Measurements from ENCODE around the gene FOLR2.
"Not testable (repeated sequence)": the region's sequence is repeated elsewhere in the genome, so short reads cannot be mapped to it uniquely, and the experiment has no call there.

Gene FOLR2

DNA sequence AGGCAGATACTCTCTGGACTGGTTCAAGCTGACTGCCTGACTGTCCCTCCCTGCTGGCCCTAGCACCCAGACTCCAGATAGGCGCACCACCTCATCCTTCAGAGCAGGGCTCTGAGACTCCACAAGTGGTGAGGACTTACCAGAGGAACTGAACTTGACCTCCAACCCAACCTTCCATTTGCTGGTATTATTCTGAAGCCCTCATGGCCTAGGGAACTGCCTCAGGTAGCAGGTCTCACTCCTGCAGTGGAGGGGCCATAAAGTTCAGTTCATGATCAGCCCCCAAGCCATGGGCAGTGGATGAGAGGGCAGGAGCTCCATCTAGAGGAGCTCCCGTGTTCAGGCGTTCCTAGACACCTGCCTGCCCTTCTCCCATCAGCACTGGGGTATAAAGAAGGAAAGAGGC is 35.0 kb upstream of the FOLR2 start:
- H3K4me3 ChIP-seq (ENCODE audit: low read depth, low read length); H3K27me3 ChIP-seq (ENCODE audit: insufficient read depth, low read length); H2AFZ ChIP-seq (ENCODE audit: low read length, unreplicated experiment); H3K36me3 ChIP-seq (ENCODE audit: insufficient read depth, low read length); H3K4me1 ChIP-seq (ENCODE audit: control insufficient read depth, insufficient read depth, low read length, unreplicated experiment); H3K79me2 ChIP-seq (ENCODE audit: control insufficient read depth, insufficient read depth, low read length, unreplicated experiment); H3K27ac ChIP-seq (ENCODE audit: low read depth, low read length): not testable (repeated sequence)

DNA sequence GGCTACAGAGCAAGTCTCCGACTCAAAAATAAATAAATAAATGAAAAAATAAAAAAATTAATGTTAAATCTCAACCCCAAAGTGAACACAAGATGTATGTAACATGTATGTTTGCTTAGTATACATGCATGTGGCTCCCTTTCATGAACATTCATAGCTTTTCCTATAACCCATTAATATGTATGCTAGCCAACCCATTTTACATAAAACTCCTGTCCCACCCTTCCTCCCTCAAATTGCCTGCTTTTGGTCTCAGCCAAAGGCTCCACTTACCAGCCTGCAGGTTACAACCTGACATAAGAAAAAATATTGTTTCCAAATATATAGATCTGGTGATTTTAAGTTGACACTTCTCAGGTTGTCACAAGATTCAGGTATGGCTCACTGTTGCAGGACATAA is 28.3 kb upstream of the FOLR2 start:
- no peaks in the 10 kb centered on the region for H3K4me1 ChIP-seq (ENCODE audit: control insufficient read depth, insufficient read depth, low read length, unreplicated experiment)
- no peak overlapping the region for H3K27ac ChIP-seq (ENCODE audit: low read depth, low read length)
- H3K79me2 ChIP-seq (ENCODE audit: control insufficient read depth, insufficient read depth, low read length, unreplicated experiment): no peaks in the 10 kb centered on the region
- no peak overlapping the region for H2AFZ ChIP-seq (ENCODE audit: low read length, unreplicated experiment)
- H3K27me3 ChIP-seq (ENCODE audit: insufficient read depth, low read length): no peaks in the 10 kb centered on the region
- H3K36me3 ChIP-seq (ENCODE audit: insufficient read depth, low read length): no peaks in the 10 kb centered on the region
- H3K4me3 ChIP-seq (ENCODE audit: low read depth, low read length): no peak overlapping the region

DNA sequence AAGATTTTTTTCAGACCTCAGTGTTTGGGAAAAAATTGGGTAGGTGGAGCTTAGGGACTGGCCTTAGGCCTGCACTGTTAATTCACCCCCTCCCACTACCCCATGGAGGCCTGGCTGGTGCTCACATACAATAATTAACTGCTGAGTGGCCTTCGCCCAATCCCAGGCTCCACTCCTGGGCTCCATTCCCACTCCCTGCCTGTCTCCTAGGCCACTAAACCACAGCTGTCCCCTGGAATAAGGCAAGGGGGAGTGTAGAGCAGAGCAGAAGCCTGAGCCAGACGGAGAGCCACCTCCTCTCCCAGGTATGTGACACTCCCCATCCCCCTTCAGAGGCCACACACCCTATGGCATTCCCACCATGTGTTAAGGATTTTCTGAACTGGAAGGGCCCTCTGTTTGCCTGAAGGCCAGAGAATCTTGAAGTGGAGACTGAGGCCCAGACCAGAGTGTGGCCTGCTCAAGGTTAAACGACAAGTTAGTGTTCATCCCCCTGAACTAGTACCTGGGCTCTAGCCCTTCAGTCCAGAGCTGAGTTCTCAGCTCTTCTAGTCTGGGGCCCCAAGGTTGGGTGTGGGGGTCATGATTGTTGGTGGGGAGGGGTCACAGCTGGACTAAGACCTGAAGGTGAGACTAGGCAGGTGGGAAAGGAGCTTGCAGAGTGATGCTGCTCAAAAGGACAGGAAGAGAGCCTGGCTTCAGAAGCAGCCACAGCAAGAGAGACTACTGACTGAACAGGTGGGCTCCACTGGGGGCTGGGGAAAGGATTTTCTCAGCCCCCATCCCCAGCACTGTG is 26.9 kb upstream of the FOLR2 start:
- H3K27me3 ChIP-seq (ENCODE audit: insufficient read depth, low read length): no peaks in the 10 kb centered on the region
- H3K4me3 ChIP-seq (ENCODE audit: low read depth, low read length): no peak overlapping the region

DNA sequence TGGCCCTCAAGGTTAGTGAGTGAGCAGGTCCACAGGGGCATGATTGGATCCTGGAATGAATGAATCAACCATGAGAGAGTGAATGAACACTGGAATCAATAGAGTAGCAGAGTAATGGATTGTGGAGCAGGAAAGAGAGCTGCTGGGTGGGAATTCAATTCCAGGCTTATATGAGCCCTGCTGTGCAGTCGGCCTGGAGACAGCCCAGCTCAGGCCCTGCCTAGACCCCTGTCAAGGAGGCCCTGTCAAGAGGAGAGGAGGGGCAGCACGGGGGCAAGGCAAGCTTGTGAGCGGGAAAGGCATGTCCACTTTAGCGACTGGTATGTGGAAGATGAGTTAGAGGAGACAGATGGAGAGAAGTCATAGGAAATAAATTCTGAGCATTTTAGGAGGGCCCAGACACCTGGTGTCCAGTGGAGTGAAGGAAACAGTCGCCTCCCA is 25.9 kb upstream of the FOLR2 start:
- H3K4me3 ChIP-seq (ENCODE audit: low read depth, low read length): no peak overlapping the region
- H3K4me1 ChIP-seq (ENCODE audit: control insufficient read depth, insufficient read depth, low read length, unreplicated experiment): no peaks in the 10 kb centered on the region
- H3K79me2 ChIP-seq (ENCODE audit: control insufficient read depth, insufficient read depth, low read length, unreplicated experiment): no peaks in the 10 kb centered on the region
- no peaks in the 10 kb centered on the region for H3K36me3 ChIP-seq (ENCODE audit: insufficient read depth, low read length)
- no peak overlapping the region for H2AFZ ChIP-seq (ENCODE audit: low read length, unreplicated experiment)
- no peaks in the 10 kb centered on the region for H3K27me3 ChIP-seq (ENCODE audit: insufficient read depth, low read length)
- no peak overlapping the region for H3K27ac ChIP-seq (ENCODE audit: low read depth, low read length)

More for the DNA sequence above, 26.9 kb upstream of the FOLR2 start:
- H3K79me2 ChIP-seq (ENCODE audit: control insufficient read depth, insufficient read depth, low read length, unreplicated experiment): no peaks in the 10 kb centered on the region
- no peaks in the 10 kb centered on the region for H3K36me3 ChIP-seq (ENCODE audit: insufficient read depth, low read length)
- H3K27ac ChIP-seq (ENCODE audit: low read depth, low read length): no peak overlapping the region
- H3K4me1 ChIP-seq (ENCODE audit: control insufficient read depth, insufficient read depth, low read length, unreplicated experiment): no peaks in the 10 kb centered on the region
- H2AFZ ChIP-seq (ENCODE audit: low read length, unreplicated experiment): no peak overlapping the region

DNA sequence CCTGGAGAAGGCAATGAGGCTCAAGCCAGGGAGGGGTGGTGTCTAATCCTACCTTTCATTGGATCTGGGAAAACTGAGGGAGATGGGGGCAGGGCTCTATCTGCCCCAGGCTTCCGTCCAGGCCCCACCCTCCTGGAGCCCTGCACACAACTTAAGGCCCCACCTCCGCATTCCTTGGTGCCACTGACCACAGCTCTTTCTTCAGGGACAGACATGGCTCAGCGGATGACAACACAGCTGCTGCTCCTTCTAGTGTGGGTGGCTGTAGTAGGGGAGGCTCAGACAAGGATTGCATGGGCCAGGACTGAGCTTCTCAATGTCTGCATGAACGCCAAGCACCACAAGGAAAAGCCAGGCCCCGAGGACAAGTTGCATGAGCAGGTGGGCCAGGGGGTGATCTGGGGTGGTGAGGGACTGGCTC is 24.6 kb upstream of the FOLR2 start, which contains the start of gene FOLR1:
TSS of gene FOLR1 (plus strand) at position 180 of the 421 bp plus-strand sequence. CDS start at position 214, 34 bp downstream.
- Histone ChIP-seq H3K27ac (ENCODE audit: low read depth, low read length) (no peak within 1 kb of the TSS), H3K27me3 (ENCODE audit: insufficient read depth, low read length) (no peaks in the 10 kb centered on the region), H3K79me2 (ENCODE audit: control insufficient read depth, insufficient read depth, low read length, unreplicated experiment) (no peaks in the 10 kb centered on the region), H2AFZ (ENCODE audit: low read length, unreplicated experiment) (no peak within 1 kb of the TSS), H3K4me1 (ENCODE audit: control insufficient read depth, insufficient read depth, low read length, unreplicated experiment) (no peaks in the 10 kb centered on the region), H3K4me3 (ENCODE audit: low read depth, low read length) (no peak within 1 kb of the TSS), H3K36me3 (ENCODE audit: insufficient read depth, low read length) (no peaks in the 10 kb centered on the region)

DNA sequence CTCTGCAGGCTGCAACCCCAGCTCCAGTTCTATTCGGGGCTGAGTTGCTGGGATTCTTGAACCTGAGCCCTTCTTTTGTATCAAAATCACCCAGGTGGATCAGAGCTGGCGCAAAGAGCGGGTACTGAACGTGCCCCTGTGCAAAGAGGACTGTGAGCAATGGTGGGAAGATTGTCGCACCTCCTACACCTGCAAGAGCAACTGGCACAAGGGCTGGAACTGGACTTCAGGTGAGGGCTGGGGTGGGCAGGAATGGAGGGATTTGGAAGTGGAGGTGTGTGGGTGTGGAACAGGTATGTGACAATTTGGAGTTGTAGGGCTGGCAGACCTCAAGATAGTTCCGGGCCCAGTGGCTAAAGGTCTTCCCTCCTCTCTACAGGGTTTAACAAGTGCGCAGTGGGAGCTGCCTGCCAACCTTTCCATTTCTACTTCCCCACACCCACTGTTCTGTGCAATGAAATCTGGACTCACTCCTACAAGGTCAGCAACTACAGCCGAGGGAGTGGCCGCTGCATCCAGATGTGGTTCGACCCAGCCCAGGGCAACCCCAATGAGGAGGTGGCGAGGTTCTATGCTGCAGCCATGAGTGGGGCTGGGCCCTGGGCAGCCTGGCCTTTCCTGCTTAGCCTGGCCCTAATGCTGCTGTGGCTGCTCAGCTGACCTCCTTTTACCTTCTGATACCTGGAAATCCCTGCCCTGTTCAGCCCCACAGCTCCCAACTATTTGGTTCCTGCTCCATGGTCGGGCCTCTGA is 20.9 kb upstream of the FOLR2 start:
- H3K4me1 ChIP-seq (ENCODE audit: control insufficient read depth, insufficient read depth, low read length, unreplicated experiment): no peaks in the 10 kb centered on the region
- H3K27ac ChIP-seq (ENCODE audit: low read depth, low read length): no peak overlapping the region
- H2AFZ ChIP-seq (ENCODE audit: low read length, unreplicated experiment): no peak overlapping the region
- no peaks in the 10 kb centered on the region for H3K79me2 ChIP-seq (ENCODE audit: control insufficient read depth, insufficient read depth, low read length, unreplicated experiment)
- H3K36me3 ChIP-seq (ENCODE audit: insufficient read depth, low read length): no peaks in the 10 kb centered on the region
- no peaks in the 10 kb centered on the region for H3K27me3 ChIP-seq (ENCODE audit: insufficient read depth, low read length)
- H3K4me3 ChIP-seq (ENCODE audit: low read depth, low read length): no peak overlapping the region

DNA sequence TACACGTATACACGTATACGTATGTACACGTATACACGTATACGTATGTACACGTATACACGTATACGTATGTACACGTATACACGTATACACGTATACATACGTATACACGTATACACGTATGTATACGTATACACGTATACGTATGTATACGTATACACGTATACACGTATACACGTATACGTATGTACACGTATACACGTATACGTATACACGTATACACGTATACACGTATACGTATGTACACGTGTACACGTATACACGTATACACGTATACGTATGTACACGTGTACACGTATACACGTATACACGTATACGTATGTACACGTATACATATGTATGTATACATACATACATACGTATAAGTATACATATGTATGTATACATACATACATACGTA is 15.1 kb upstream of the FOLR2 start:
- H3K27ac ChIP-seq (ENCODE audit: low read depth, low read length); H2AFZ ChIP-seq (ENCODE audit: low read length, unreplicated experiment); H3K79me2 ChIP-seq (ENCODE audit: control insufficient read depth, insufficient read depth, low read length, unreplicated experiment); H3K27me3 ChIP-seq (ENCODE audit: insufficient read depth, low read length); H3K36me3 ChIP-seq (ENCODE audit: insufficient read depth, low read length); H3K4me3 ChIP-seq (ENCODE audit: low read depth, low read length); H3K4me1 ChIP-seq (ENCODE audit: control insufficient read depth, insufficient read depth, low read length, unreplicated experiment): not testable (repeated sequence)

DNA sequence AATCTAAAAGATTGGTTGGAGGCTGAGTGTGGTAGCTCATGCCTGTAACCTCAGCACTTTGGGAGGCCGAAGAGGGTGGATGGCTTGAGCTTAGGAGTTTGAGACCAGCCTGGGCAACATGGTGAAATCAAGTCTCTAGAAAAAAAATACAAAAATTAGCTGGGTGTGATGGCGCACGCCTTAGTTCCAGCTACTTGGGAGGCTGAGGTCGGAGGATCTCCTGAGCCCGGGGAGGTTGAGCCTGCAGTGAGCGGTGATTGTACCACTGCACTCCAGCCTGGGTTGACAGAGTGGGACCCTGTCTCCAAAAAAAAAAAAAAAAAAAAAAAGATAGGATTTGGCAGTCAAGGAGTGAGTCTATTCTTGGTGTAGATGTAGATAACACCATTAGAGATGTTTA is 14.0 kb upstream of the FOLR2 start:
- no peaks in the 10 kb centered on the region for H3K36me3 ChIP-seq (ENCODE audit: insufficient read depth, low read length)
- H3K79me2 ChIP-seq (ENCODE audit: control insufficient read depth, insufficient read depth, low read length, unreplicated experiment): no peaks in the 10 kb centered on the region
- H3K4me3 ChIP-seq (ENCODE audit: low read depth, low read length): no peak overlapping the region
- no peak overlapping the region for H2AFZ ChIP-seq (ENCODE audit: low read length, unreplicated experiment)
- H3K4me1 ChIP-seq (ENCODE audit: control insufficient read depth, insufficient read depth, low read length, unreplicated experiment): peaks cover 10% of the 10 kb centered on the region
- H3K27me3 ChIP-seq (ENCODE audit: insufficient read depth, low read length): no peaks in the 10 kb centered on the region
- H3K27ac ChIP-seq (ENCODE audit: low read depth, low read length): no peak overlapping the region

DNA sequence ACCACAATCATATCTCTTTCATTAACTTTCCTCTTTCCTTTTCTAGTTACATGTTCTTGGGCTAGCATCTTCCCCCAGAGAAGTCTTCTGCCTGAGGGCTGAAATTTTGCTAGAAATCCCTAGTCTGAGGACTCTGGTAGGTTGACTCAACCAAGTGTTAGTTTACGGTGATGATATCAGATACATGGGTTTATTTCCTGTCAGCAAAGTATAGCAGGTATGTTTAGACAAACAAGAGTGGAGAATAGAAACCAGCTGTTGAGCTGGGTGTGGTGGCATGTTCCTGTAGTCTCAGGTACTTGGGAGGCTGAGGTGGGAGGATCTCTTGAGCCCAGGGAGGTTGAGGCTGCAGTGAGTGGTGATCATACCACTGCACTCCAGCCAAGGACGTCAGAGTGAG is 13.4 kb upstream of the FOLR2 start:
- H3K4me1 ChIP-seq (ENCODE audit: control insufficient read depth, insufficient read depth, low read length, unreplicated experiment): peaks cover 10% of the 10 kb centered on the region
- H3K4me3 ChIP-seq (ENCODE audit: low read depth, low read length): no peak overlapping the region
- H3K36me3 ChIP-seq (ENCODE audit: insufficient read depth, low read length): no peaks in the 10 kb centered on the region
- H3K79me2 ChIP-seq (ENCODE audit: control insufficient read depth, insufficient read depth, low read length, unreplicated experiment): no peaks in the 10 kb centered on the region
- H3K27me3 ChIP-seq (ENCODE audit: insufficient read depth, low read length): no peaks in the 10 kb centered on the region
- H2AFZ ChIP-seq (ENCODE audit: low read length, unreplicated experiment): no peak overlapping the region
- H3K27ac ChIP-seq (ENCODE audit: low read depth, low read length): no peak overlapping the region

DNA sequence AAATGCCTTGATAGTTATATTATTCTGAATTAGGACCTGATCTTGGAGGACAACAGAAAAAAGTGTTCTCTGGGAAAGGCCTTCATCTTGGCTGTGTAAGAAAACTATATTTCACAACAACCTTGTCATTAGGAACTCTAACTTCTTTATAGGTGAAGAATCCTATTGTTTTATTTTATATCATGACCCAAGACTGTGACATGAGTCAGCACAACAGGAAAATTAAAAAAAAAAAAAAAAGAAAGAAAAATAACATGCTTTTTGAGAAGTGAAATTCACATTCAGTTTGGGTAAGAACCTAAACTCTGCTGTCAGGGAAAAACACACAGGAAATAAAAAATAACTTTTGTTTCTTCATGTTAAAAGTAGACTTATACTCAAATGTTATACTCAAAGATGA is 11.7 kb upstream of the FOLR2 start:
- Histone ChIP-seq H3K4me1 (ENCODE audit: control insufficient read depth, insufficient read depth, low read length, unreplicated experiment) (peaks cover 10% of the 10 kb centered on the region), H3K79me2 (ENCODE audit: control insufficient read depth, insufficient read depth, low read length, unreplicated experiment) (no peaks in the 10 kb centered on the region), H3K27ac (ENCODE audit: low read depth, low read length) (no peak overlapping the region), H3K27me3 (ENCODE audit: insufficient read depth, low read length) (peaks cover 5% of the 10 kb centered on the region; the same call in 1 of the 2 replicates), H3K36me3 (ENCODE audit: insufficient read depth, low read length) (no peaks in the 10 kb centered on the region), H2AFZ (ENCODE audit: low read length, unreplicated experiment) (peak overlapping the region; percentile 32), H3K4me3 (ENCODE audit: low read depth, low read length) (no peak overlapping the region)

DNA sequence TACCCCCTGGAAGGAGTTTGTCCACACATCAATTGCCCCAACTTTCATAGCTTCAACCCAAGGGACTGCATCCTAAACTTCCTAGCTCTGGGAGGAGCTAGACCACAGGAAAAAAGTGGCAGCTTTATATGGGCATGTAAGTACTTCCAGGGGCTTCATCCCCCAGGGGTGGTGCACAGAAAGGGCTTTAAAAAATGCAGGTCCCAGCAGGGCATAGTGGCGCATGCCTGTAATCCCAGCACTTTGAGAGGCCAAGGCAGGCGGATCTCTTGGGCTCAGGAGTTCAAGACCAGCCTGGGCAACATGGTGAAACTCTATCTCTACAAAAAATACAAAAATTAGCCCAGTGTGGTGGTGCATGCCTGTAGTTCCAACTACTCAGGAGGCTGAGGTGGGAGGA is 9.8 kb upstream of the FOLR2 start:
- not testable (repeated sequence) for H2AFZ ChIP-seq (ENCODE audit: low read length, unreplicated experiment); H3K79me2 ChIP-seq (ENCODE audit: control insufficient read depth, insufficient read depth, low read length, unreplicated experiment); H3K4me3 ChIP-seq (ENCODE audit: low read depth, low read length); H3K27ac ChIP-seq (ENCODE audit: low read depth, low read length); H3K27me3 ChIP-seq (ENCODE audit: insufficient read depth, low read length); H3K36me3 ChIP-seq (ENCODE audit: insufficient read depth, low read length); H3K4me1 ChIP-seq (ENCODE audit: control insufficient read depth, insufficient read depth, low read length, unreplicated experiment)

All from ACC112 (cell line).